PC-9 (cell line): Measurements from ENCODE around the gene SPECC1L. TPM values are rescaled to one million over a fixed set of nuclear protein-coding genes. Genes with fewer than 3 reads are reported as not detected.

Experiments used
- BruUV-seq: library from RNA; stranded (reverse); fragments of 400-500 nt; replicated peaks from 2 replicates; lab custom pipeline; 2021; lab: Mats Ljungman, UMichigan
- CTCF ChIA-PET: fragments of 300-600 bp; sonication (Branson Sonifier 250); formaldehyde crosslinking; loops from one replicate; lab custom pipeline; 2022; ENCODE audit warnings: antibody characterized with exemption; lab: Charles Lee
- POLR2A ChIA-PET: fragments of 300-600 bp; sonication (Branson Sonifier 250); formaldehyde crosslinking; loops from one replicate; lab custom pipeline; 2022; ENCODE audit warnings: antibody characterized with exemption; ENCODE audit not compliant: unreplicated experiment; lab: Charles Lee
- DNase-seq, 2 experiments: peaks; one replicate each; pipeline versions ENCODE4 v3.0.0 to v3.0.0-alpha.2; 2015 to 2022; ENCODE audit warnings: mixed read lengths in 1 of 2
- H2AFZ ChIP-seq: fragments of 200-600 bp; sonication (generic); 2 replicates; pipeline ENCODE4 v1.8.1; 2017; ENCODE audit warnings: antibody characterized with exemption
- H3F3A ChIP-seq: fragments of 200-600 bp; sonication (generic); 2 replicates; pipeline ENCODE4 v1.8.1; 2017; ENCODE audit warnings: antibody characterized with exemption, mild to moderate bottlenecking, low read depth; ENCODE audit not compliant: insufficient read depth
- H3K27ac ChIP-seq: fragments of 200-600 bp; sonication (generic); 2 replicates; pipeline ENCODE4 v1.6.1; 2016; ENCODE audit warnings: mixed run types
- H3K27me3 ChIP-seq: fragments of 200-600 bp; sonication (generic); 2 replicates; pipeline ENCODE4 v1.6.1; 2016; ENCODE audit warnings: low read depth, mixed run types; ENCODE audit not compliant: insufficient read depth
- H3K36me3 ChIP-seq: fragments of 200-600 bp; sonication (generic); 2 replicates; pipeline ENCODE4 v1.6.1; 2016; ENCODE audit warnings: low read depth, mixed run types
- H3K4me1 ChIP-seq: fragments of 200-600 bp; sonication (generic); replicated peaks from 2 replicates; pipeline ENCODE4 v1.6.1; 2016; ENCODE audit warnings: mixed run types; ENCODE audit not compliant: insufficient read depth
- H3K4me2 ChIP-seq: fragments of 200-600 bp; sonication (generic); 2 replicates; pipeline ENCODE4 v1.6.1; 2017; ENCODE audit warnings: mixed run types
- H3K4me3 ChIP-seq: fragments of 200-600 bp; sonication (generic); 2 replicates; pipeline ENCODE4 v1.6.1; 2016; ENCODE audit warnings: mixed run types
- H3K79me2 ChIP-seq: fragments of 200-600 bp; sonication (generic); 2 replicates; pipeline ENCODE4 v1.6.1; 2017; ENCODE audit warnings: low read depth, mixed run types
- H3K9me2 ChIP-seq: fragments of 200-600 bp; sonication (generic); 2 replicates; pipeline ENCODE4 v1.8.1; 2017; ENCODE audit warnings: mild to moderate bottlenecking; ENCODE audit not compliant: insufficient read depth
- H3K9me3 ChIP-seq: fragments of 200-600 bp; sonication (generic); 2 replicates; pipeline ENCODE4 v1.8.1; 2016; ENCODE audit warnings: low read depth; ENCODE audit not compliant: insufficient read depth
- H4K20me1 ChIP-seq: fragments of 200-600 bp; sonication (generic); 2 replicates; pipeline ENCODE4 v1.8.1; 2017; ENCODE audit not compliant: insufficient read depth
- CTCF ChIP-seq: fragments of 200-600 bp; sonication (generic); conservative IDR thresholded peaks from 2 replicates; pipeline ENCODE4 v1.6.1; 2017; ENCODE audit warnings: mixed run types, antibody characterized with exemption, mild to moderate bottlenecking, moderate library complexity
- EZH2 ChIP-seq: fragments of 200-600 bp; sonication (generic); IDR thresholded peaks from 2 replicates; pipeline ENCODE4 v1.8.0; 2017; ENCODE audit warnings: antibody characterized with exemption, low read depth
- intact Hi-C: fragments of 100-400 bp; cut with micrococcal nuclease; formaldehyde crosslinking; loops from one replicate; pipeline ENCODE4 v1.10.0; 2022; ENCODE audit not compliant: unreplicated experiment
- total RNA-seq: library from RNA; stranded (reverse); gene quantifications from 2 replicates; pipeline ENCODE4 v1.2.3, GENCODE V29; 2021

The SPECC1L gene
- total RNA-seq, 1 experiment from 2014 or later = 38.9 TPM

GRCh38 chr22:24414984-24415945 is 144.6 kb downstream of the SPECC1L start:
- Histone ChIP-seq H3K9me3 (no peaks in the 10 kb centered on the region), H3K4me1 (no peaks in the 10 kb centered on the region), H3K4me3 (no peak overlapping the region), H2AFZ (no peak overlapping the region), H4K20me1 (no peaks in the 10 kb centered on the region; the same call in none of the 2 replicates), H3K27me3 (no peaks in the 10 kb centered on the region), H3K4me2 (no peak overlapping the region), H3K27ac (no peak overlapping the region), H3K9me2 (no peaks in the 10 kb centered on the region), H3F3A (no peaks in the 10 kb centered on the region; the same call in 1 of the 2 replicates), H3K79me2 (no peaks in the 10 kb centered on the region), H3K36me3 (no peaks in the 10 kb centered on the region)
- no TSS peak for BruUV-seq
- CTCF ChIA-PET = interaction anchor here (0.7 kb wide), 1 partner anchor 111 kb away, joined by 6 read pairs; no protein-coding TSS in a partner anchor
- intact Hi-C loops = no loop called here
- DNase-seq = no peak
- POLR2A ChIA-PET = no interaction called here
- TF ChIP-seq EZH2 (no peak), CTCF (no peak)

- H3K9me3 ChIP-seq = no peaks in the 10 kb centered on the region
- intact Hi-C loops = no loop called here
- no peak overlapping the region for H3K4me2 ChIP-seq
- no peaks in the 10 kb centered on the region for H3K4me1 ChIP-seq
- H3K27ac ChIP-seq = no peak overlapping the region
- no peaks in the 10 kb centered on the region for H3K79me2 ChIP-seq
- CTCF ChIA-PET = no interaction called here
- no peaks in the 10 kb centered on the region for H3K9me2 ChIP-seq
- BruUV-seq = no TSS peak
- no peak for DNase-seq
- H3F3A ChIP-seq = no peaks in the 10 kb centered on the region; the same call in 1 of the 2 replicates
- no peak for TF ChIP-seq EZH2
- no peak for TF ChIP-seq CTCF
- H4K20me1 ChIP-seq = no peaks in the 10 kb centered on the region; the same call in 1 of the 2 replicates
- H3K36me3 ChIP-seq = no peaks in the 10 kb centered on the region
- H3K27me3 ChIP-seq = no peaks in the 10 kb centered on the region
- no peak overlapping the region for H2AFZ ChIP-seq
- POLR2A ChIA-PET = interaction anchor here (0.6 kb wide), 1 partner anchor 216 kb away, joined by 3 read pairs; no protein-coding TSS in a partner anchor
- no peak overlapping the region for H3K4me3 ChIP-seq
These were observed 145.5 kb downstream of the SPECC1L start for GRCh38 chr22:24416095-24416494.

- no peaks in the 10 kb centered on the region; the same call in none of the 2 replicates for H3F3A ChIP-seq
- no peaks in the 10 kb centered on the region for H3K9me2 ChIP-seq
- no peaks in the 10 kb centered on the region for H3K36me3 ChIP-seq
- no peak overlapping the region for H3K4me2 ChIP-seq
- H3K4me3 ChIP-seq = no peak overlapping the region
- no peak overlapping the region for H2AFZ ChIP-seq
- no TSS peak for BruUV-seq
- ChIA-PET POLR2A (no interaction called here), CTCF (no interaction called here)
- TF ChIP-seq EZH2 (no peak), CTCF (no peak)
- no peak for DNase-seq
- no peaks in the 10 kb centered on the region for H3K4me1 ChIP-seq
- H4K20me1 ChIP-seq = no peaks in the 10 kb centered on the region; the same call in 1 of the 2 replicates
- intact Hi-C loops = no loop called here
- no peak overlapping the region for H3K27ac ChIP-seq
- H3K9me3 ChIP-seq = no peaks in the 10 kb centered on the region
- no peaks in the 10 kb centered on the region for H3K27me3 ChIP-seq
- H3K79me2 ChIP-seq = no peaks in the 10 kb centered on the region
These were observed 146.0 kb downstream of the SPECC1L start for GRCh38 chr22:24416611-24417010.
